Anterior cingulate cortex (tissue), 58 donors: ENCODE results near the gene WDR70.

Source experiments
- DNase-seq, 58 donors: peaks; one replicate each; lab custom pipeline; 2025; lab: John Stamatoyannopoulos, UW

The WDR70 gene

GRCh38 chr5:37715361-37715760, 336.2 kb downstream of the WDR70 start:
- DNase-seq, result no peak

GRCh38 chr5:37715992-37716391, 336.9 kb downstream of the WDR70 start:
- DNase-seq, result no peak

DNA sequence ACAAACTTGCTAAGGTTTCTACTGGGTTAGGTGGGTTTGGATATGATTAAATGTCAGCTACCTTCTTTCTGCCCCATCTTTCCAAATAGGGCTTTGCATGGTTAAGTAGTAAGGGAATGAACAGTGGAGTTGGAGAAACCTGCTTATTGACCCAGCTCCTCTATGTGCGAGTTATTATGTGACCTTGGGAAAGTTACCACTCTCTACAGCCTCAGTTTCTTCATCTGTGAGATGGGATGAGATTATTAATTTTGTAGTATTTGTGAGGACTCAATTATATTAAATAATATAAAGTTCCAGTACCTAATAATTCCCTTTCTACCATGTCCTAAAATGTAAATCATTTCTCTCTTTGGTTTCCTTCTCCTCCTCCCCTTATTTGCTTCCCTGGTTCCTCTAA, 337.3 kb downstream of the WDR70 start:
- no peak for DNase-seq

GRCh38 chr5:37717276-37717612, 338.1 kb downstream of the WDR70 start:
- DNase-seq, result no peak

DNA sequence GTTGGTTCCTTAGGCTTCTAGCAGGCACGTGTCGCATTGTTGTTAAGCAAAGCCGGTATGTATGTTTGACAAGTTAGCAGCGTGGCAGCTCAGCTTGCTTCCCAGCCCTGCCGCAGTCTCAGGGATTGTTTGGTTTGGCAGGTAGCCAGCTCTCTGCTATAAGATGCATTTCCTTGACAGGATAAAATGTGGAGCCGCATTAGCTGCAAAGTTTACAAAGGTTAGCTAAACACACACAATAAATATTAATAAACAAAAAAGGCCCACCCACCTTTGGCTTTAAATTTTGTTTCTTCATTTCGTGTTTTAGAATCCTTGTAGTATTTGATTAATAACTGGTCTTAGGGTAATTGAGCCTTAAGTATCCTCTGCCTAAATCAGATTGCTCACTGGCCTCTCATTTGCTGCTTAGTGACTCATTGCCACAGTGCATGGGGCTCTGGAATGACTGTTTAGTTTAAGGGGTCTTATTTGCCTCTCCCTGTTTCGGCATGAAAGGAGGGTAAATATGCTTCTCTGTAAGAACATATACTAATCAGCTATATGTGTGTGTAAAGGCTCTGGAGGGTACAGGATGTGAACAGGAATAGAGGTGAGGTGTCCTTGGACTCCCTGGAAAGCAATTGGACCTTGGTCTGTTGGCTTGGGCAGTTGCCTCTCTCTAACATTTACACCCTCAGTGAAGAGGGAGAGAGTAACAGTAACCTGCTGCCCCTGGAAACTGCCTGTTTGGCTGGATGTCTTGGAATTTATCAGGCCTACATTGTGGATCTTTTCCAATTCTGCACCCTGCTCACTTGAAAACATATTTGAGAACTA, 338.7 kb downstream of the WDR70 start:
- peak in 1 of 58 donors; percentile 5 for DNase-seq

DNA sequence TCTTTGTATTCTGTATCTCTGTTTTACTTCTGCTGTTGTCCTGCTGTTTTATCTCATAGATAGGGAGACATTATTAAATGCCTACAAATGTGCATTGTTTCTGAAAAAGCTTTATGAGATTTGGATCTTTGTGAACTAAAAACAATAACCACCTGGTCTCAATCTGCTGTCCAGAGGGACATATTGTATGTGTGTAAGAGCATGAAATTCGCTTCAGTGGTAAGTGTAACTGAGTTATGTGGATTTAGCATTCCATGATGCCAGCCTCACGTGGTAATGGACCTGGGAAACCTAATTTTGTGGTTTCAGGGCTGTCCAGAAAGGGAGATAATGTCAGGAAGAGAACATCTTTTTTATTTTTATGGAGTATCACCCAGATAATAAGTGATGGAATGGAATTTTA, 341.4 kb downstream of the WDR70 start:
- DNase-seq, result no peak

DNA sequence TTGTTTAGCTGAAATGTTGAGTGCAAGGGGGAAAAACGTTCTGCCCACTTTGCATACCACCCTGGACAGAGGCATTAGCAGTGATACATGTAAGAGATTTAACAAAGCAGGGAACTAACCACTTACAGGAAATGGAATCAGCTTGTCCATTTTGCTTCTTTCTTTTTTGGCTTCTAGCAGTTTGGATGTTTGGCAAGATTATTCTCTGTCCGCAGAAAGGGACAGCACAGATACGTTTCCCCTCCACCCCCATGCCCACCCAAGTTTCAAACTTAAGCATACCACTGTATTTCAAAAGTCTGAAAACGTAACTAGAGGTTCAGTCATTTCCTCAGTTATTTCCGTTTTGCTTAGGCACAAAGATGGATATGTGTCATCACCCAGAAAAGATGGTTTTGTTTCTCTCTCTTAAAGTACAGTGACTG, 342.3 kb downstream of the WDR70 start:
- DNase-seq, result no peak

- DNase-seq, result no peak
Observed at GRCh38 chr5:37722236-37723161, 343.4 kb downstream of the WDR70 start.

DNA sequence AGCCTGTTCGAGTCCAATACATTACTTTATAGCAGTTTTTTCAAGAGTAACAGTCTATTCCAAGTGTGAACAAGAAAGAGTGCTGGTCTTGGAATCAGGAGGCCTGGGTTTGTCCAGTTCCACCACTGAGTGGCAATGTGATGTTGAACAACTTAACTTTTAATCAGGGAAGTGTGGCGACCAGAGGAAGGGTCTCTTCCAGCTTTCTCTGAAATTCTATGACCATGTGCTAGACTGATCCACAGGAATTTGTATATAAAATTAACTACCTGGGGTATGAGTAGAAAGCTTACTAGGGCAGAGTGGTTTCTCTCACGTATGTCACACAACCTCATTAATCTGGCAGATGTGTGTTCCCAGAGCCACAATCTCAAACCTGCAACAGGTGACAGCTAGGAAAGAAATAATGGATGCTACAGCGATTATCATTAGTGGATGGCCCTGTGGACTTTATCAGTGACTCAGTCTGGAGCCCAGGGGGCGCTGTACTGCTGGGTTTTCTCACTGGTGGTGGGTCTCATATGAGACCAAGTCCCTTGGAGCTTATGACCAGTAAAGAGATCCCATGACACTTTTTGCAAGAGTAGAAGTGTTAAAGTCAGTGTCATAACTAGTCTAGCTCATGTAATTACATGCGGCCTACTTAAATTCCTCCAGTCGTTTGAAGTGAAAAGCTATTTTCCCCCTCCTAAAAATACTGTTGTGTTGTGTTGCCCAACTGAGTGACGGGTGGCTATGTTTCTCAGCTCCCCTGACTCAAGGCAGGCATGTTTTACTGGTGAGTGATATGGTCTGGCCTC, 344.2 kb downstream of the WDR70 start:
- DNase-seq, result peak in 20 of 58 donors; percentile 1 to 31 (median 10)

GRCh38 chr5:37724395-37725125, 345.4 kb downstream of the WDR70 start:
- no peak for DNase-seq

DNA sequence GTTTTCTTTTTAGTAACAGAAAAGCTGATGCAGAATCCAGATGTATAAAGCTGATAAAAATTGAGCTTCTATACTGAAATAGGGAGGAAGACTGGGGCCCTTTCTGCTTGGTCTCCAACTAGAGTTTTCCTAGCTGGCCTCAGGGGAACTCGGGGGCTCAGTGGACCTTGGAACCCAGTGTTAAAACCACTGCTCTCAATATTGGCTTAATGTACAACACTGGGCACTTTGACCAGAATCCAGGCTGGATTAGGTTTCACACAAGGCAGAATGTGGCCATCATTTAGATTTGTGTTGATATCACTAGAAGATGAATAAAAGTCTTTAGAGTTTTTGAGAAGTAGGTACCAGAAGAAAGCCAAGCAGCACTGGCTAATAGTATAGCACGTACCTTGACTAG, 346.1 kb downstream of the WDR70 start:
- DNase-seq, result no peak

GRCh38 chr5:37727238-37727637, 348.1 kb downstream of the WDR70 start:
- no peak for DNase-seq

DNA sequence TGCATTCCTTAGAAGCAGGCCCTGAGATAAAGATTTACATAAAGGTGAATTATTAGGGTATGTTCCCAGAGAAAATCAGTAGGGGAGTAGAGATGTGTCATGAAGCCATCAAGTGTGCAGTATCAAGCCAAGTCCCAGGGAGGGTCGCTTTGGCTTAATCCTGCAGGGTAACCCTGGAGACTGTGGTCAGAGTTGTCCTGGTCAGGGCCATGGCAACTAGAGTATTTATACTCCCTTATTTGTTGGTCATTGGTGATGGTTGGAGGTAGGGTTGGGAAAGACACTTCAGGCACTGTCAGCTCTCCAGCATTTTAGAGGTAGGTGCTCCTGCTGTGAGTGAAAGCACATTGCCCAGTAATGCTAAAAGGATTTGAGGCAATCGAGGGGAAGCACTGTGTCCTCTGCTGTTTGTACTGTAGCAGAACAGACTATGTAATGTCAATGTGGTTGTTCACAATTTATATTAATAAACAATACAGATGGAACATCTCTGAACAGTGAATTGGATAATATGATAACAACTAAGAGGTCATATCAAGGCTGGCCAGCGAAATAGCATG, 351.9 kb downstream of the WDR70 start:
- no peak for DNase-seq

DNA sequence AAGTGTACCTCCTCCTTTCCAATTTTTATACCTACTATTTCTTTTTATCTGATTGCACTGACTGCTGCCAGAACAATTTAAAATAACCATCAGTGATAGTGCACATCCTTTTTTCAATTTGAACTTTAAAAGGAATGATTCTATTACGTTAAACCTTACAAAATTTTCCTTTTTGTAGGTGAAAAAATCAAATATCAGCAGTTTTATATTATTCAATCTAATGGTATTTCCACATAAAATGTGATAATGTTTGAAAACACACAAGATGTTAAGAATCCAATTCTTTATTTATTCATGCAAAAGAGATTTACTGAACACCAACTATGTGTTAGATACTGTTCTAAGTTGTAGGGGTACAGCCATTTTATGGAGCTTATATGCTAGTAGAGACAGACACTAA, 355.0 kb downstream of the WDR70 start:
- no peak for DNase-seq

- peak in 49 of 58 donors; percentile 1 to 91 (median 45) for DNase-seq
Observed at GRCh38 chr5:37735649-37736347, 356.7 kb downstream of the WDR70 start.

DNA sequence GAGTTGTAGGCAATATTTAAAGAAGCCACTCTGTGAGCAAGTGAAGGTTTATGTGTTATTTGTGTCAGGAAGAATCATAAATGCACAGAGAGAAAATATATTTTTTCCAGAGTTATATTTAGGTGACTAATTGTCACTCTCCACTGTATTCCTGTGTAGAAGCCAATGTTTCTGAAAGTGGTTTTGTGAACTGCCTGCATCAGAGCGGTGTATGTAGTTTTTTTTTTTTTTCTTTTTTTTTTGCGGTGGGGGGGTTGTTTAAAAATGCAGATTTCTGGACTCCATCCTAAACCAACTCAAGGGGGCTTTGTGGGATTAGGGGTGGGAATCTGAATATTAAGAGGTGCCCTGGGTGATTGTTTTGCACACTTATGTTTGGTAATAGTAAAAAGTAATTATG, 357.3 kb downstream of the WDR70 start:
- no peak for DNase-seq

DNA sequence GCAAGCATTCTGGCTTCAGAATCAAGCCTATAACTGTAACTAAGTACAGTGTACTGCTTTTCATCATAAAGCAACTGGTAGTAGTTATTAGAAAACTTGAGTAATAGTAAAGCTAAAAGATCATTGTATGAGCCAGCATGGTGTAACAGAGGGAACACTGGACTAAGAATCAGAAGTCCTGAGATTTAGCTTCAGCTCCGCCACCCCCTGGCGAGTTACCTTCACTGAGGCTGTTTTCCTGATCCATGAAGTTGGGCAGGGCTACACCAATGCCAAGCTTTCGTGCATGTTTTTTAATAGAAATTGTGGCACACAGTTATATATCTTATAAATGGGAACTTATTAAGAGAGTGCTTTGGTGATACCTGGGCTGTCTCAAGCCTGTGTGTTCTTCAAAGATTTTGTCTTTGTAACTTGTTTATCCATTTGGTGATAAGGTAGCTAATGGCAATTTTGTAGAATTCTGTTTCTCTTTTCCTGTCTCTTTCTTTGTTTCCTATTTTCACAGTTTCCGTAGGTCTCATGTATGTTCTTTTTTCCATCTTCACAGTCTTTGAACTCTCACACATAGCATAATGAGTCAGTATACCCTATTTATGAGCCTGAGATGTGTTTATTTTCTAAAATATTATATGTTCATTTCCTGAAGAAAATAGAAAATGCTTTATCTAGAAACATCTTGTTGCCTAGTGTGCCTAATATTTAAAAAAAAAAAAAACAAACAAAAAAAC, 358.4 kb downstream of the WDR70 start:
- no peak for DNase-seq

- peak in 2 of 58 donors; percentile 3 to 5 for DNase-seq
Observed at GRCh38 chr5:37738057-37738691, 359.1 kb downstream of the WDR70 start.
